Osteoblast (primary cell): ENCODE results near the gene TIMM21. TPM values are rescaled to one million over a fixed set of nuclear protein-coding genes. Genes with fewer than 3 reads are reported as not detected.

ENCODE experiments used
- DNase-seq: peaks from one replicate; pipeline ENCODE4 v3.0.0; 2011; ENCODE audit warnings: low spot score, mixed read lengths; ENCODE audit not compliant: insufficient read length; ENCODE audit errors: missing footprints
- H2AFZ ChIP-seq: 2 replicates; pipeline ENCODE4 v1.6.0; 2011; ENCODE audit warnings: mild to moderate bottlenecking, low read length
- H3K27ac ChIP-seq: 2 replicates; pipeline ENCODE4 v1.5.1; 2011; ENCODE audit warnings: mild to moderate bottlenecking, low read depth, low read length, moderate library complexity
- H3K27me3 ChIP-seq: 2 replicates; pipeline ENCODE4 v1.6.0; 2012; ENCODE audit warnings: mild to moderate bottlenecking, control low read depth, inconsistent platforms, low read length, moderate library complexity; ENCODE audit not compliant: insufficient read depth
- H3K36me3 ChIP-seq: 2 replicates; pipeline ENCODE4 v1.5.1; 2011; ENCODE audit warnings: mild to moderate bottlenecking, low read length, control low read depth, moderate library complexity; ENCODE audit not compliant: insufficient read depth
- H3K4me1 ChIP-seq: 2 replicates; pipeline ENCODE4 v1.5.1; 2011; ENCODE audit warnings: mild to moderate bottlenecking, low read length, control low read depth, moderate library complexity; ENCODE audit not compliant: insufficient read depth
- H3K4me2 ChIP-seq: 2 replicates; pipeline ENCODE4 v1.6.0; 2011; ENCODE audit warnings: mild to moderate bottlenecking, low read length; ENCODE audit not compliant: insufficient read depth
- H3K4me3 ChIP-seq: fragments of 200-600 bp; sonication (generic); 3 replicates; pipeline ENCODE4 v1.5.1; 2012; ENCODE audit warnings: mild to moderate bottlenecking, low read length, inconsistent platforms; ENCODE audit not compliant: insufficient read depth
- H3K79me2 ChIP-seq: 2 replicates; pipeline ENCODE4 v1.6.0; 2012; ENCODE audit warnings: mild to moderate bottlenecking, low read length, control low read depth, inconsistent platforms; ENCODE audit not compliant: insufficient read depth
- H3K9me3 ChIP-seq: 2 replicates; pipeline ENCODE4 v1.5.1; 2011; ENCODE audit warnings: low read depth, low read length, control low read depth
- H4K20me1 ChIP-seq: 2 replicates; pipeline ENCODE4 v1.6.0; 2012; ENCODE audit warnings: mild to moderate bottlenecking, low read length, control low read depth; ENCODE audit not compliant: insufficient read depth
- CTCF ChIP-seq: IDR thresholded peaks from 2 replicates; pipeline ENCODE4 v1.5.1; 2011; ENCODE audit warnings: mild to moderate bottlenecking, low read depth, low read length, moderate library complexity; ENCODE audit errors: extremely low read depth
- total RNA-seq: library from RNA; depleted of rRNA; stranded (reverse); fragments of >200 nt; gene quantifications from 2 replicates; pipeline ENCODE4 v1.2.3, GENCODE V29; 2012

TIMM21 gene
- total RNA-seq, 1 donor, result 15.6 TPM

- no peaks in the 10 kb centered on the region for H4K20me1 ChIP-seq
- no peak for DNase-seq
Observed at GRCh38 chr18:74200780-74201179, 52.5 kb downstream of the TIMM21 start.

GRCh38 chr18:74203811-74204210 lies 55.5 kb downstream of the TIMM21 start:
- Histone ChIP-seq H3K79me2 (no peaks in the 10 kb centered on the region), H3K4me2 (no peak overlapping the region), H3K27me3 (peaks cover 10% of the 10 kb centered on the region), H3K36me3 (no peaks in the 10 kb centered on the region), H2AFZ (no peak overlapping the region), H3K4me3 (no peak overlapping the region), H3K9me3 (no peaks in the 10 kb centered on the region), H3K27ac (no peak overlapping the region), H3K4me1 (no peaks in the 10 kb centered on the region), H4K20me1 (no peaks in the 10 kb centered on the region)
- TF ChIP-seq CTCF, result no peak
- no peak for DNase-seq

More at GRCh38 chr18:74200780-74201179, 52.5 kb downstream of the TIMM21 start:
- H3K4me1 ChIP-seq, result no peaks in the 10 kb centered on the region
- H3K36me3 ChIP-seq, result no peaks in the 10 kb centered on the region
- peak overlapping the region; percentile 29 for H2AFZ ChIP-seq
- H3K4me2 ChIP-seq, result no peak overlapping the region
- no peak overlapping the region for H3K27ac ChIP-seq
- no peaks in the 10 kb centered on the region for H3K79me2 ChIP-seq
- H3K4me3 ChIP-seq, result no peak overlapping the region
- peaks cover 10% of the 10 kb centered on the region for H3K27me3 ChIP-seq
- no peaks in the 10 kb centered on the region for H3K9me3 ChIP-seq
- TF ChIP-seq CTCF, result no peak

- no peak overlapping the region for H3K4me3 ChIP-seq
- peaks cover 10% of the 10 kb centered on the region for H3K27me3 ChIP-seq
- no peaks in the 10 kb centered on the region for H3K4me1 ChIP-seq
- H3K79me2 ChIP-seq, result no peaks in the 10 kb centered on the region
- DNase-seq, result no peak
- H3K4me2 ChIP-seq, result no peak overlapping the region
- no peak overlapping the region for H3K27ac ChIP-seq
- H3K9me3 ChIP-seq, result no peaks in the 10 kb centered on the region
- H2AFZ ChIP-seq, result no peak overlapping the region
- no peaks in the 10 kb centered on the region for H4K20me1 ChIP-seq
- TF ChIP-seq CTCF, result no peak
- H3K36me3 ChIP-seq, result no peaks in the 10 kb centered on the region
Observed at GRCh38 chr18:74204526-74205152, 56.3 kb downstream of the TIMM21 start.

Other genes with a start within 250 kb of the TIMM21 start
- gene FBXO15, start 689 bp upstream of the TIMM21 start, total RNA-seq, result 0.29 and 0.36 TPM in 2 replicates
- 51.9 and 55.4 TPM in 2 replicates for gene CYB5A, start 143.4 kb downstream of the TIMM21 start, total RNA-seq
- gene C18orf63, start 167.3 kb downstream of the TIMM21 start, total RNA-seq, result not detected in 2 replicates